DND-41 (cell line): ENCODE data around the gene RAP2C.

Experiments
- ATAC-seq: fragments of 200-7000 bp; cut with Tn5 transposase; 3 replicates; pipeline ENCODE4 v1.9.1; 2021; ENCODE audit warnings: low read depth; ENCODE audit not compliant: insufficient read depth
- DNase-seq: peaks from one replicate; pipeline ENCODE4 v3.0.0-alpha.2; 2020
- H2AFZ ChIP-seq: 2 replicates; pipeline ENCODE4 v1.6.0; 2012; ENCODE audit warnings: low read depth, low read length
- H3K27ac ChIP-seq: 2 replicates; pipeline ENCODE4 v1.5.1; 2012; ENCODE audit warnings: low read length, inconsistent platforms
- H3K27me3 ChIP-seq: fragments of 200-600 bp; sonication (generic); 2 replicates; pipeline ENCODE4 v1.6.0; 2012; ENCODE audit warnings: low read length, mild to moderate bottlenecking, inconsistent platforms; ENCODE audit not compliant: insufficient read depth, poor library complexity
- H3K36me3 ChIP-seq: 2 replicates; pipeline ENCODE4 v1.5.1; 2012; ENCODE audit warnings: low read length, inconsistent platforms; ENCODE audit not compliant: insufficient read depth
- H3K4me1 ChIP-seq: 2 replicates; pipeline ENCODE4 v1.5.1; 2012; ENCODE audit warnings: mild to moderate bottlenecking, low read length; ENCODE audit not compliant: insufficient read depth
- H3K4me2 ChIP-seq: 2 replicates; pipeline ENCODE4 v1.6.0; 2012; ENCODE audit warnings: mild to moderate bottlenecking, moderate library complexity, low read length, inconsistent platforms; ENCODE audit not compliant: insufficient read depth
- H3K4me3 ChIP-seq, 2 experiments: fragments of 200-600 bp in 1 of 2; shearing (Covaris generic) in 1 of 2; 2 replicates each; pipeline ENCODE4 v1.5.1; 2012 to 2016; ENCODE audit warnings: inconsistent platforms in 2 of 2, low read length in 2 of 2, mild to moderate bottlenecking in 2 of 2, low read depth in 1 of 2, moderate library complexity in 1 of 2
- H3K79me2 ChIP-seq: 2 replicates; pipeline ENCODE4 v1.6.0; 2012; ENCODE audit warnings: low read length, inconsistent platforms; ENCODE audit not compliant: insufficient read depth
- H3K9ac ChIP-seq: 2 replicates; pipeline ENCODE4 v1.6.0; 2012; ENCODE audit warnings: low read depth, mild to moderate bottlenecking, inconsistent platforms, low read length, moderate library complexity
- H3K9me3 ChIP-seq: 2 replicates; pipeline ENCODE4 v1.5.1; 2012; ENCODE audit warnings: low read length, moderate library complexity, mild to moderate bottlenecking, inconsistent platforms; ENCODE audit not compliant: insufficient read depth, severe bottlenecking
- H4K20me1 ChIP-seq: 2 replicates; pipeline ENCODE4 v1.6.0; 2012; ENCODE audit warnings: low read length; ENCODE audit not compliant: insufficient read depth
- CTCF ChIP-seq: IDR thresholded peaks from 2 replicates; pipeline ENCODE4 v1.5.1; 2012; ENCODE audit warnings: borderline replicate concordance, low read length, moderate library complexity, mild to moderate bottlenecking; ENCODE audit not compliant: poor library complexity, severe bottlenecking; ENCODE audit errors: extremely low read depth
- EZH2 ChIP-seq: IDR thresholded peaks from 3 replicates; pipeline ENCODE4 v1.6.1; 2012; ENCODE audit warnings: borderline replicate concordance, low read depth, mild to moderate bottlenecking, moderate library complexity, low read length, inconsistent platforms; ENCODE audit not compliant: severe bottlenecking

Gene RAP2C

DNA sequence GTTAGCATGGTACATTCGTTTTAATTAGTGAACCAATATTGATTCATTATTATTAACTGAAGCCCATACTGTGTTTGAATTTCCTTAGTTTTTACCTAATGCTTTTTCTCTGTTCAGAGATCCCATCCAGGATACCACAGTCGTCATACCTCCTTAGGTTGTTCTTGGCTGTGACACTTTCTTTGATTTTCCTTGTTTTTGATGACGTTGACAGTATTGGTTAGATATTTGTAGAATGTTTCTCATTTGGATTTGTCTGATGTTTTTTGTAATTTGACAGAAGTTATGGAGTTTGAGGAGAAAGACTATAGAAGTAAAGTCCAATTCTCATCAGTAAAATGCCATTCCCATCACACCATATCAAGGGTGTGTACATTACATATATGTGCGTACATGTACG is 16.2 kb upstream of the RAP2C start:
- ATAC-seq (no peak), DNase-seq (no peak)
- Histone ChIP-seq H3K27ac (no peak overlapping the region), H3K27me3 (no peaks in the 10 kb centered on the region), H3K4me3 (no peak overlapping the region), H2AFZ (no peak overlapping the region), H3K9me3 (no peaks in the 10 kb centered on the region), H3K9ac (no peak overlapping the region), H4K20me1 (no peaks in the 10 kb centered on the region), H3K36me3 (no peaks in the 10 kb centered on the region), H3K79me2 (no peaks in the 10 kb centered on the region), H3K4me1 (no peaks in the 10 kb centered on the region), H3K4me2 (no peak overlapping the region)
- TF ChIP-seq EZH2 (no peak), CTCF (no peak)

- TF ChIP-seq CTCF: no peak
- no peak for TF ChIP-seq EZH2
- H3K4me2 ChIP-seq: no peak overlapping the region
- ATAC-seq (no peak), DNase-seq (no peak)
- no peak overlapping the region for H3K27ac ChIP-seq
- no peaks in the 10 kb centered on the region for H3K9me3 ChIP-seq
- H4K20me1 ChIP-seq: no peaks in the 10 kb centered on the region
- H3K36me3 ChIP-seq: no peaks in the 10 kb centered on the region
- no peak overlapping the region for H2AFZ ChIP-seq
- H3K9ac ChIP-seq: no peak overlapping the region
- no peaks in the 10 kb centered on the region for H3K79me2 ChIP-seq
- no peaks in the 10 kb centered on the region for H3K4me1 ChIP-seq
- H3K4me3 ChIP-seq: no peak overlapping the region
- H3K27me3 ChIP-seq: no peaks in the 10 kb centered on the region
These were observed 12.3 kb upstream of the RAP2C start for GRCh38 chrX:132231587-132231986.

DNA sequence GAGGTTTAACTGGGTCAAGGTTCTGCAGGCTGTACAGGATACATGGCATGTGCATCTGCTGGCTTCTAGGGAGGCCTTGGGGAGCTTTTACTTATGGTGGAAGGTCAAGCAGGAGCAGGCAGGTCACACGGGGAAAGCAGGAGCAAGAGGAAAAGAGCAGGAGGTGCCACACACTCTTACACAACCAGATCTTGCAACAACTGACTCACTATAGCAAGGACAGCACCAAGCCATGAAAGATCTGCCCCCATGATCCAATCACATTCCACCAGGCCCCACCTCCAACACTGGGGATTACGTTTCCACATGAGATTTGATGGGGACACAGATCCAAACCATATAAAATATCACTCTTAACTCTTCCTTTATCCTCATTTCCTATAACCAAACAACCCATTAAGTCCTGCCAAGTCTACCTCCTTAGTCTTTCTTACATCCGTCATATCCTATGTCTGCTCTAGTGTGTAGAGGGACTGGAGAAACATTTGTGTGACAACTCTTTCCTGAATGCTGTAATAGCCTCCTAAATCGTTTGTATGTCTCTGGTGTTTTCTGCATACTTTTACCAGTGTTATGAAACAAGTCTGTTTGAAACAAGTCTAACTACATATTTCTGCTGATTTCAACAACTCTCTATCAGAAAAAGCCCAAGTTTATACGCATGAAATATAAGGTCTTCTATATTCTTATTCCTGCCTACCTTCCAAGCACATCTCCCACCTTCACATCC is 8.3 kb upstream of the RAP2C start:
- H3K79me2 ChIP-seq: no peaks in the 10 kb centered on the region
- no peak overlapping the region for H3K4me3 ChIP-seq
- DNase-seq (no peak), ATAC-seq (no peak)
- no peak overlapping the region for H2AFZ ChIP-seq
- no peaks in the 10 kb centered on the region for H3K27me3 ChIP-seq
- H3K4me2 ChIP-seq: no peak overlapping the region
- H3K27ac ChIP-seq: no peak overlapping the region
- no peaks in the 10 kb centered on the region for H4K20me1 ChIP-seq
- H3K36me3 ChIP-seq: no peaks in the 10 kb centered on the region
- TF ChIP-seq EZH2: no peak
- TF ChIP-seq CTCF: no peak
- H3K4me1 ChIP-seq: no peaks in the 10 kb centered on the region
- no peaks in the 10 kb centered on the region for H3K9me3 ChIP-seq
- no peak overlapping the region for H3K9ac ChIP-seq
